Measurements from ENCODE around the gene ZNHIT2.

DNA sequence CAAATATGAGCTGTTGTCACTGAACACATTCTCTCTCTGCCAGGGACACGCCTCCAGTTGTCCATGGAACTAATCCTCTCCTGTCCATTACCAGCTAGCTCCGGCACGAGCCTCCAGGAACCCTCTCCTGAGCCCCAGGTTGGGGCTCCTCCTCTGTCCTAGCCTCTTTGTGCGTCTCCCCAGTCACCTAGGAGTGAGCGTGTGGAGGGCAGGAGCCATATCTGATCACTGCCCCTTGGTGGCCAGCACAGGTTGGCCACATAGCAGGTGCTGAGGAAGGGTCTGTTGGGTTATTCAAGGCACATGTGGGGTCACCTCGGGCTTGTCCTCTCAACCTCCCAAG is 14.4 kb upstream of the ZNHIT2 start:
- TF ChIP-seq, protein P1, sequence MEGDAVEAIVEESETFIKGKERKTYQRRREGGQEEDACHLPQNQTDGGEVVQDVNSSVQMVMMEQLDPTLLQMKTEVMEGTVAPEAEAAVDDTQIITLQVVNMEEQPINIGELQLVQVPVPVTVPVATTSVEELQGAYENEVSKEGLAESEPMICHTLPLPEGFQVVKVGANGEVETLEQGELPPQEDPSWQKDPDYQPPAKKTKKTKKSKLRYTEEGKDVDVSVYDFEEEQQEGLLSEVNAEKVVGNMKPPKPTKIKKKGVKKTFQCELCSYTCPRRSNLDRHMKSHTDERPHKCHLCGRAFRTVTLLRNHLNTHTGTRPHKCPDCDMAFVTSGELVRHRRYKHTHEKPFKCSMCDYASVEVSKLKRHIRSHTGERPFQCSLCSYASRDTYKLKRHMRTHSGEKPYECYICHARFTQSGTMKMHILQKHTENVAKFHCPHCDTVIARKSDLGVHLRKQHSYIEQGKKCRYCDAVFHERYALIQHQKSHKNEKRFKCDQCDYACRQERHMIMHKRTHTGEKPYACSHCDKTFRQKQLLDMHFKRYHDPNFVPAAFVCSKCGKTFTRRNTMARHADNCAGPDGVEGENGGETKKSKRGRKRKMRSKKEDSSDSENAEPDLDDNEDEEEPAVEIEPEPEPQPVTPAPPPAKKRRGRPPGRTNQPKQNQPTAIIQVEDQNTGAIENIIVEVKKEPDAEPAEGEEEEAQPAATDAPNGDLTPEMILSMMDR (conservative IDR thresholded peaks at IDR 0.05), result no peak
- TF ChIP-seq ZFX (IDR thresholded peaks at IDR 0.05), result no peak

Data from C4-2B (cell line).